Ishikawa (cell line): ENCODE measurements around the gene SLC9A6.

Source experiments
- CEBPB ChIP-seq: IDR thresholded peaks from 2 replicates; pipeline ENCODE4 v1.6.1; 2012
- CREB1 ChIP-seq: IDR thresholded peaks from 2 replicates; pipeline ENCODE4 v1.6.1; 2012; ENCODE audit warnings: low read depth
- EGR1 ChIP-seq: IDR thresholded peaks from 2 replicates; pipeline ENCODE4 v1.6.1; 2012
- EP300 ChIP-seq: IDR thresholded peaks from 2 replicates; pipeline ENCODE4 v1.6.1; 2012; ENCODE audit warnings: borderline replicate concordance
- FOXM1 ChIP-seq: IDR thresholded peaks from 2 replicates; pipeline ENCODE4 v1.6.1; 2012; ENCODE audit warnings: low read depth, borderline replicate concordance
- NFIC ChIP-seq: IDR thresholded peaks from 2 replicates; pipeline ENCODE4 v1.6.1; 2012
- RAD21 ChIP-seq: IDR thresholded peaks from 2 replicates; pipeline ENCODE4 v1.6.1; 2012; ENCODE audit warnings: low read depth
- TAF1 ChIP-seq: IDR thresholded peaks from 2 replicates; pipeline ENCODE4 v1.6.1; 2012; ENCODE audit warnings: low read depth, mild to moderate bottlenecking
- TCF12 ChIP-seq: IDR thresholded peaks from 2 replicates; pipeline ENCODE4 v1.6.1; 2012; ENCODE audit warnings: low read depth
- TEAD4 ChIP-seq: IDR thresholded peaks from 2 replicates; pipeline ENCODE4 v1.6.1; 2012
- YY1 ChIP-seq: IDR thresholded peaks from 2 replicates; pipeline ENCODE4 v1.6.1; 2012; ENCODE audit warnings: low read depth
- ZBTB7A ChIP-seq: IDR thresholded peaks from 2 replicates; pipeline ENCODE4 v1.6.1; 2012; ENCODE audit warnings: low read depth
- TF ChIP-seq, protein P1 (sequence below): IDR thresholded peaks from 2 replicates; pipeline ENCODE4 v1.6.1; 2012
- TF ChIP-seq, protein P2 (sequence below): IDR thresholded peaks from 2 replicates; pipeline ENCODE4 v1.6.1; 2012; ENCODE audit warnings: low read depth, mild to moderate bottlenecking
- TF ChIP-seq, protein P3 (sequence below): IDR thresholded peaks from 2 replicates; pipeline ENCODE4 v1.6.1; 2012

Gene SLC9A6

DNA sequence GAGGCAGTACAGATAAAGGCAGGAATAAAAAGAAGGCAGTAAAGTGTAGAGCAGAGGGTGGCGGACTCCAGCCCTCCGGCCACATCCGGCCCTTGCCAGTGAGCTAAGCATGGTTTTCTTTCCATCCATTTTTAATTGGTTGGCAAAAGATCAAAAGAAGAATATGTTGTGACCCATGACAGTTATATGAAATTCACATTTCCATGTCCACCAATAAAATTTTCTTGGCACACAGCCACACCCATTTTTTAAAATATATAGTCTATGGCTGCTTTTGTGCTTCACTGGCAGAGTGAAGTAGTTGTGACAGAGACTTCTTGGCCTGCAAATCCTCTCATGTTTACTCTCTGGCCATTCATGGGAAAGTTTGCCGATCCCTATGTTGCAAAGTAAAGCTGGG, 29.8 kb downstream of the SLC9A6 start:
- TF ChIP-seq NFIC (no peak), TCF12 (no peak), EGR1 (no peak)
- TF ChIP-seq, protein P1, sequence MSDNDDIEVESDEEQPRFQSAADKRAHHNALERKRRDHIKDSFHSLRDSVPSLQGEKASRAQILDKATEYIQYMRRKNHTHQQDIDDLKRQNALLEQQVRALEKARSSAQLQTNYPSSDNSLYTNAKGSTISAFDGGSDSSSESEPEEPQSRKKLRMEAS: no peak
- TF ChIP-seq, protein P2, sequence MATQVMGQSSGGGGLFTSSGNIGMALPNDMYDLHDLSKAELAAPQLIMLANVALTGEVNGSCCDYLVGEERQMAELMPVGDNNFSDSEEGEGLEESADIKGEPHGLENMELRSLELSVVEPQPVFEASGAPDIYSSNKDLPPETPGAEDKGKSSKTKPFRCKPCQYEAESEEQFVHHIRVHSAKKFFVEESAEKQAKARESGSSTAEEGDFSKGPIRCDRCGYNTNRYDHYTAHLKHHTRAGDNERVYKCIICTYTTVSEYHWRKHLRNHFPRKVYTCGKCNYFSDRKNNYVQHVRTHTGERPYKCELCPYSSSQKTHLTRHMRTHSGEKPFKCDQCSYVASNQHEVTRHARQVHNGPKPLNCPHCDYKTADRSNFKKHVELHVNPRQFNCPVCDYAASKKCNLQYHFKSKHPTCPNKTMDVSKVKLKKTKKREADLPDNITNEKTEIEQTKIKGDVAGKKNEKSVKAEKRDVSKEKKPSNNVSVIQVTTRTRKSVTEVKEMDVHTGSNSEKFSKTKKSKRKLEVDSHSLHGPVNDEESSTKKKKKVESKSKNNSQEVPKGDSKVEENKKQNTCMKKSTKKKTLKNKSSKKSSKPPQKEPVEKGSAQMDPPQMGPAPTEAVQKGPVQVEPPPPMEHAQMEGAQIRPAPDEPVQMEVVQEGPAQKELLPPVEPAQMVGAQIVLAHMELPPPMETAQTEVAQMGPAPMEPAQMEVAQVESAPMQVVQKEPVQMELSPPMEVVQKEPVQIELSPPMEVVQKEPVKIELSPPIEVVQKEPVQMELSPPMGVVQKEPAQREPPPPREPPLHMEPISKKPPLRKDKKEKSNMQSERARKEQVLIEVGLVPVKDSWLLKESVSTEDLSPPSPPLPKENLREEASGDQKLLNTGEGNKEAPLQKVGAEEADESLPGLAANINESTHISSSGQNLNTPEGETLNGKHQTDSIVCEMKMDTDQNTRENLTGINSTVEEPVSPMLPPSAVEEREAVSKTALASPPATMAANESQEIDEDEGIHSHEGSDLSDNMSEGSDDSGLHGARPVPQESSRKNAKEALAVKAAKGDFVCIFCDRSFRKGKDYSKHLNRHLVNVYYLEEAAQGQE: no peak

DNA sequence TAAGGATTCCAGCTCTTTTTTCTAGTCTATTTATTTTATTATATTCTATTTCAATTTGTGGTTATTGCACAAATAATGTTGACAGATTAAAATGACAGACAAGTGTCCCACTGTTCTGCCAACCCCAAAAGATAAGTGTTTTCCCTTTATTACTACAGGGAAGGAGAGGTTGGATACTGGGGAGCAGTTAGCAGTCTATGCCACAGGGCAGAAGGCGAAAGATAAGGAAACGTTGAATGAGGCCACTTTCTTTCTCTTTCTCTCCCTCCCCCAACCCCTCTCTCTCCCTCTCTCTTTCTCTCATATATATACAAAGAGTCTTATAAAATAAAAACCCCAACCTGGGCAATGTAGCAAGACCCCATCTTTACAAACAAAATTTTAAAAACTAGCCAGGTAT, 31.6 kb downstream of the SLC9A6 start:
- TF ChIP-seq CEBPB (no peak), YY1 (no peak), ZBTB7A (no peak), TAF1 (no peak), EGR1 (no peak), RAD21 (no peak), TCF12 (no peak), TEAD4 (no peak)
- TF ChIP-seq, protein P2: no peak

DNA sequence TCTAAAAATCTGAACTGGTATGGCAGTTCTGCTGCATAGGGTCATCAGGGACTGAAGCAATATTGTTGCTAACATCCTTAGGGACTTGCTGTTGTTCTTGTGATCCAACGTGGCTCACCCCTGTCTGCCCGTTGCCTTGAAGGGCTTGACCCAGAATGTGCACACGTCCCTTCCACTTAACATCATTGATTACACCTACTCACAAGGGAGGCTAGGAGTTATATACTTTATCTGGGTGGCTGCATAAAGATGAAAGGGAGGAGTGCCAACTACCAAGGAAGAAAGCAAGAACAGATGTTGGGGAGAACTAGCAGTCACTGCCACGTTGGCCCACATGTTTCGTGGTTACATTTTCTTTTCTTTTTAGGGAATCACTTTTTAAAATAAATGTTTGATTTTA, 34.0 kb downstream of the SLC9A6 start:
- TF ChIP-seq EGR1: no peak
- TF ChIP-seq ZBTB7A: no peak
- no peak for TF ChIP-seq NFIC
- no peak for TF ChIP-seq TAF1

DNA sequence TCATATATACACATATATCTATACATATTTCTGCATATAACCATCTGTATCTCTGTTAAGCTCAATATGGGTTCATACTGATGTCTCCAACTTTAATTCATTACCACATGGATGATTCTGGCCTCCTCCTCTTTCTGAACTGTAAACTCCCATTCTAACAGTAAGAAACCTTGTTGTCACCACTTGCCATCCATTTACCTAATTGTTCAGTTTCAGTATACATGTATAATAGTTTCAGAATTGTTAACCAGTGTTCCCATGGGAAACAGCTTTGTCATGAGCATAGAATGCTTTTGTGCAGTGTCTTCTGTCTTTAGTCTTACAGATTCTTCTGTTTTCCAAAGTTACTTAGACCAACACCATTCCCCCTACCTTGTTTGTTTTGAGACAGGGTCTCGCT, 35.9 kb downstream of the SLC9A6 start:
- TF ChIP-seq TEAD4 (no peak), FOXM1 (no peak), NFIC (no peak), EP300 (no peak), CEBPB (no peak), RAD21 (no peak), CREB1 (no peak), ZBTB7A (no peak)
- TF ChIP-seq, protein P3, sequence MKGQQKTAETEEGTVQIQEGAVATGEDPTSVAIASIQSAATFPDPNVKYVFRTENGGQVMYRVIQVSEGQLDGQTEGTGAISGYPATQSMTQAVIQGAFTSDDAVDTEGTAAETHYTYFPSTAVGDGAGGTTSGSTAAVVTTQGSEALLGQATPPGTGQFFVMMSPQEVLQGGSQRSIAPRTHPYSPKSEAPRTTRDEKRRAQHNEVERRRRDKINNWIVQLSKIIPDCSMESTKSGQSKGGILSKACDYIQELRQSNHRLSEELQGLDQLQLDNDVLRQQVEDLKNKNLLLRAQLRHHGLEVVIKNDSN: no peak

DNA sequence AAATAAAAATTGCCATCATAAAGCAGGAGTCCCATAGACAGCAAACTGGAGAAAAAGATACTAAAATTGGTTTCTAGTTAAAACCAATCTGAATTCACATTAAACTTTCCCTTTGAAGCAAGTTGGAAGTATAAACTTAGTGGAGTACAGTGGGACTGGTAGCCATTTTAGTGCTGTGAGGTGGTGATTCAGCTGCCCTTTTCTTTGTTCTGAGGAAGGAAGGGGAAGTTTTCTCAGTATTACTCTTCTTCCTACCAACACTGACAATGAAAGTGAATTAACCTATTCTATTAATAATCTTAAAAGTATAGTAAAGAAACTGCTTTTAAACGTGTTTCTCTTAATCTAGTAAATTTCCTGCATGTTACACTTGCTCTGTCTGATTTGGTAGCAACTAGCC, 36.7 kb downstream of the SLC9A6 start:
- TF ChIP-seq TCF12 (no peak), CREB1 (no peak), EP300 (no peak), FOXM1 (no peak), YY1 (no peak)
- TF ChIP-seq, protein P2: no peak

DNA sequence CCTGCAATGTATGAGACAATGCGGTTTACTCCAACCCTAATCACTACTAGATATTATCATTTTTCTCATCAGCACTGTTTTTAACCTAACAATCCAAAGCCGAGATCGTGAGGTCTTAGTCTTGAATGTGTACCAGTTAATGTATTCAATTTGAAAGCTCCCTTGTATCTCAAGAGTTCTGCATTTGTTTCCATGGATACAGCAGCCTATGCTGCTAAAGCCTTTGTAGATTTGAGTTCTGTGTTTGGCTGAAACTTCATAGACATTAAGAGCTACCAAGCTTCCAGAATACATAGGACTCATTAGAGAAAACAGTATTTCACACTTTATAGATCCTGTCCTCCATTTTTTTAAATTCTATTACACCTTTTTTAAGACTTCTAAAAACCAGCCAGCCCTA, 39.9 kb downstream of the SLC9A6 start:
- no peak for TF ChIP-seq TCF12
- TF ChIP-seq ZBTB7A: no peak
- TF ChIP-seq NFIC: no peak
- TF ChIP-seq, protein P1: no peak
- no peak for TF ChIP-seq FOXM1
- TF ChIP-seq, protein P3: no peak
- TF ChIP-seq CREB1: no peak
- TF ChIP-seq RAD21: no peak
- no peak for TF ChIP-seq YY1
- no peak for TF ChIP-seq TEAD4
- no peak for TF ChIP-seq EGR1
- TF ChIP-seq, protein P2: no peak
- TF ChIP-seq EP300: no peak
- TF ChIP-seq TAF1: no peak
- TF ChIP-seq CEBPB: no peak
